Mammary epithelial cell (primary cell): ENCODE results near the gene FETUB.

Source experiments
- EZH2 ChIP-seq: IDR thresholded peaks from 2 replicates; pipeline ENCODE4 v1.6.1; 2012; ENCODE audit warnings: low read length, inconsistent platforms, borderline replicate concordance
- TF ChIP-seq, protein P1 (sequence below), 2 donors: IDR thresholded peaks in 1 of 2; conservative IDR thresholded peaks in 1 of 2; 2 replicates each; pipeline ENCODE4 v1.5.1; 2011 to 2012; ENCODE audit warnings: inconsistent platforms in 2 of 2, low read length in 2 of 2, mild to moderate bottlenecking in 2 of 2, control low read depth in 1 of 2, low read depth in 1 of 2; ENCODE audit not compliant: insufficient read depth in 1 of 2; ENCODE audit errors: extremely low read depth in 1 of 2

DNA sequence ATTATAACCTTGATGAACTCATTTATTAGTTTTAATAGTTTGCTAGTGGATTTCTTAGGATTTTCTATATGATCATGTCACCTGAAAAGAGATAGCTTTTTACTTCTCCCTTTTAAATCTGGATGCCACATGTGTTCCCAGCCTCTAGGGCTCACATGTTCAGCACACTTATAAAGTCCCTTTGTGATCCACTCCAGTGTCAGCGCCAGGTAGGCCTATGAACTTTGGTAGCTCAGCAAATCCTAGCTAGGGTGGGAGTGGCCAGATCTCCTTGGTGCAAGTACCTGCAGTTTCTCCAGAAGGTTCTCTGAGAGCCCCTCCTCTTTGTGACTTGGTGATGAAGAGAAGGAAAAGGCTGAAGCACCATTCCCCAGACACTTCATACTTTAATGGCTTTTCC lies 8.7 kb downstream of the FETUB start:
- TF ChIP-seq, protein P1, sequence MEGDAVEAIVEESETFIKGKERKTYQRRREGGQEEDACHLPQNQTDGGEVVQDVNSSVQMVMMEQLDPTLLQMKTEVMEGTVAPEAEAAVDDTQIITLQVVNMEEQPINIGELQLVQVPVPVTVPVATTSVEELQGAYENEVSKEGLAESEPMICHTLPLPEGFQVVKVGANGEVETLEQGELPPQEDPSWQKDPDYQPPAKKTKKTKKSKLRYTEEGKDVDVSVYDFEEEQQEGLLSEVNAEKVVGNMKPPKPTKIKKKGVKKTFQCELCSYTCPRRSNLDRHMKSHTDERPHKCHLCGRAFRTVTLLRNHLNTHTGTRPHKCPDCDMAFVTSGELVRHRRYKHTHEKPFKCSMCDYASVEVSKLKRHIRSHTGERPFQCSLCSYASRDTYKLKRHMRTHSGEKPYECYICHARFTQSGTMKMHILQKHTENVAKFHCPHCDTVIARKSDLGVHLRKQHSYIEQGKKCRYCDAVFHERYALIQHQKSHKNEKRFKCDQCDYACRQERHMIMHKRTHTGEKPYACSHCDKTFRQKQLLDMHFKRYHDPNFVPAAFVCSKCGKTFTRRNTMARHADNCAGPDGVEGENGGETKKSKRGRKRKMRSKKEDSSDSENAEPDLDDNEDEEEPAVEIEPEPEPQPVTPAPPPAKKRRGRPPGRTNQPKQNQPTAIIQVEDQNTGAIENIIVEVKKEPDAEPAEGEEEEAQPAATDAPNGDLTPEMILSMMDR (conservative IDR thresholded peaks at IDR 0.05 in 1 of 2, IDR thresholded peaks at IDR 0.05 in 1 of 2; ENCODE audit: extremely low read depth in 1 of 2, insufficient read depth in 1 of 2, low read depth in 1 of 2, low read length in 2 of 2): no peak
- no peak for TF ChIP-seq EZH2
